HCT116 (cell line): Measurements from ENCODE around the gene CTNND2. TPM values are rescaled to one million over a fixed set of nuclear protein-coding genes. Genes with fewer than 3 reads are reported as not detected.

Experiments used
- ATAC-seq: fragments of 200-7000 bp; cut with Tn5 transposase; 2 replicates; pipeline ENCODE4 v1.9.1; 2020; ENCODE audit warnings: mild to moderate bottlenecking, moderate library complexity
- BruUV-seq: library from RNA; stranded (reverse); fragments of 400-500 nt; replicated peaks from 2 replicates; lab custom pipeline; 2021; lab: Mats Ljungman, UMichigan
- CTCF ChIA-PET: fragments of 300-600 bp; sonication (Branson Sonifier 250); formaldehyde crosslinking; loops from one replicate; lab custom pipeline; 2021; ENCODE audit warnings: antibody characterized with exemption; lab: Charles Lee
- POLR2A ChIA-PET: fragments of 300-600, 350-600 bp; sonication (Branson Sonifier 250); formaldehyde crosslinking; loops from one replicate; lab custom pipeline; 2021; ENCODE audit warnings: antibody characterized with exemption; lab: Charles Lee
- RAD21 ChIA-PET, 2 experiments: fragments of 300-600 bp; sonication (Branson Sonifier 250); formaldehyde crosslinking; loops; one replicate each; lab custom pipeline; 2023; ENCODE audit warnings: low total read pairs in 2 of 2; ENCODE audit not compliant: uncharacterized antibody in 2 of 2, unreplicated experiment in 2 of 2, low non-redundant PET in 1 of 2; lab: Charles Lee
- DNase-seq: peaks from one replicate; pipeline ENCODE4 v3.0.0-alpha.2; 2010; ENCODE audit warnings: low read depth, low spot score
- H2AFZ ChIP-seq: fragments of 200-600 bp; shearing (Covaris generic), sonication (generic); 2 replicates; pipeline ENCODE4 v1.6.1; 2017; ENCODE audit warnings: low read depth, mixed run types, mixed read lengths, antibody characterized with exemption, low read length; ENCODE audit not compliant: poor library complexity, severe bottlenecking
- H3K27ac ChIP-seq: 2 replicates; pipeline ENCODE4 v1.5.1; 2012; ENCODE audit warnings: low read depth, low read length
- H3K27me3 ChIP-seq: fragments of 200-600 bp; sonication (generic); 2 replicates; pipeline ENCODE4 v1.6.1; 2016; ENCODE audit warnings: mixed run types, low read length, mixed read lengths; ENCODE audit not compliant: insufficient read depth
- H3K36me3 ChIP-seq, 2 experiments: fragments of 200-500 bp in 1 of 2; fragments of 200-600 bp in 1 of 2; sonication (Bioruptor generic) in 1 of 2; sonication (generic) in 1 of 2; 2 replicates each; pipeline versions ENCODE4 v1.5.1 to v1.6.1; 2014 to 2016; ENCODE audit warnings: low read length in 2 of 2, inconsistent platforms in 1 of 2, mixed read lengths in 1 of 2, mixed run types in 1 of 2; ENCODE audit not compliant: insufficient read depth in 2 of 2, control insufficient read depth in 1 of 2
- H3K4me1 ChIP-seq, 2 experiments: fragments of 200-600 bp in 1 of 2; sonication (generic) in 1 of 2; 2 replicates each; pipeline versions ENCODE4 v1.5.1 to v1.6.1; 2012 to 2017; ENCODE audit warnings: low read length in 2 of 2, inconsistent platforms in 1 of 2, mild to moderate bottlenecking in 1 of 2, mixed read lengths in 1 of 2, mixed run types in 1 of 2, moderate library complexity in 1 of 2; ENCODE audit not compliant: insufficient read depth in 2 of 2, control insufficient read depth in 1 of 2
- H3K4me2 ChIP-seq: fragments of 200-600 bp; sonication (generic); 2 replicates; pipeline ENCODE4 v1.6.1; 2017; ENCODE audit warnings: mixed run types, low read length, mixed read lengths
- H3K4me3 ChIP-seq, 2 experiments: fragments of 200-600 bp in 1 of 2; sonication (generic) in 1 of 2; replicated peaks in 1 of 2; 2 replicates each; pipeline ENCODE4 v1.5.1; 2011 to 2016; ENCODE audit warnings: low read length in 2 of 2, control low read depth in 1 of 2, low read depth in 1 of 2, mild to moderate bottlenecking in 1 of 2, mixed read lengths in 1 of 2, mixed run types in 1 of 2
- H3K79me2 ChIP-seq: fragments of 200-600 bp; sonication (generic); 2 replicates; pipeline ENCODE4 v1.6.1; 2017; ENCODE audit warnings: mild to moderate bottlenecking, mixed run types, low read length, moderate library complexity, mixed read lengths; ENCODE audit not compliant: insufficient read depth
- H3K9ac ChIP-seq: fragments of 200-600 bp; sonication (generic); 2 replicates; pipeline ENCODE4 v1.6.1; 2016; ENCODE audit warnings: low read length, mixed read lengths
- H3K9me2 ChIP-seq: fragments of 200-600 bp; sonication (generic), shearing (Covaris generic); 2 replicates; pipeline ENCODE4 v1.6.1; 2017; ENCODE audit warnings: mixed run types, mild to moderate bottlenecking, moderate library complexity; ENCODE audit not compliant: insufficient read depth
- H3K9me3 ChIP-seq, 2 experiments: fragments of 200-500 bp in 1 of 2; fragments of 200-600 bp in 1 of 2; sonication (Bioruptor generic) in 1 of 2; sonication (generic) in 1 of 2; 2 replicates each; pipeline ENCODE4 v1.6.1; 2014 to 2017; ENCODE audit warnings: low read length in 2 of 2, mixed read lengths in 2 of 2, inconsistent platforms in 1 of 2, low read depth in 1 of 2, mild to moderate bottlenecking in 1 of 2, mixed run types in 1 of 2, moderate library complexity in 1 of 2; ENCODE audit not compliant: control insufficient read depth in 1 of 2, insufficient read depth in 1 of 2
- H4K20me1 ChIP-seq: fragments of 200-600 bp; sonication (generic), shearing (Covaris generic); 2 replicates; pipeline ENCODE4 v1.6.1; 2017; ENCODE audit warnings: mixed run types, mild to moderate bottlenecking, moderate library complexity; ENCODE audit not compliant: insufficient read depth
- EGR1 ChIP-seq: IDR thresholded peaks from 2 replicates; pipeline ENCODE4 v1.6.1; 2012; ENCODE audit warnings: low read depth
- ELF1 ChIP-seq: IDR thresholded peaks from 2 replicates; pipeline ENCODE4 v1.6.1; 2012; ENCODE audit warnings: low read depth, borderline replicate concordance
- POLR2A ChIP-seq: IDR thresholded peaks from 2 replicates; pipeline ENCODE4 v1.7.0; 2011; ENCODE audit warnings: borderline replicate concordance; ENCODE audit not compliant: insufficient read depth, insufficient read length; ENCODE audit errors: extremely low read depth
- SIN3A ChIP-seq: IDR thresholded peaks from 2 replicates; pipeline ENCODE4 v1.6.1; 2012; ENCODE audit warnings: low read depth
- TCF7L2 ChIP-seq: IDR thresholded peaks from 2 replicates; pipeline ENCODE4 v1.7.0; 2011; ENCODE audit warnings: borderline replicate concordance, inconsistent platforms; ENCODE audit not compliant: insufficient read depth, insufficient read length; ENCODE audit errors: extremely low read depth
- ZNF274 ChIP-seq: fragments of 200-500 bp; sonication (Bioruptor generic); IDR thresholded peaks from 2 replicates; pipeline ENCODE4 v1.6.1; 2014; ENCODE audit warnings: mild to moderate bottlenecking, low read depth, low read length, inconsistent platforms
- intact Hi-C: fragments of 100-400 bp; cut with micrococcal nuclease; formaldehyde crosslinking; loops from 2 replicates; pipeline ENCODE4 v1.10.0; 2022
- total RNA-seq: library from RNA; stranded (reverse); gene quantifications from one replicate; pipeline ENCODE4 v1.2.1, GENCODE V29; 2021; ENCODE audit not compliant: unreplicated experiment
- TF ChIP-seq, protein P1 (sequence below): IDR thresholded peaks from 2 replicates; pipeline ENCODE4 v1.6.1; 2011; ENCODE audit warnings: mild to moderate bottlenecking, low read length, moderate library complexity; ENCODE audit not compliant: insufficient replicate concordance; ENCODE audit errors: extremely low read depth
- TF ChIP-seq, protein P2 (sequence below), 3 experiments: fragments of 200-600 bp in 1 of 3; sonication (generic) in 1 of 3; IDR thresholded peaks in 2 of 3; conservative IDR thresholded peaks in 1 of 3; 2 replicates each; pipeline ENCODE4 v1.5.1; 2012 to 2017; ENCODE audit warnings: low read depth in 2 of 3, low read length in 2 of 3, antibody characterized with exemption in 1 of 3, borderline replicate concordance in 1 of 3, control low read depth in 1 of 3, mild to moderate bottlenecking in 1 of 3, mixed read lengths in 1 of 3, mixed run types in 1 of 3, moderate library complexity in 1 of 3; ENCODE audit not compliant: insufficient read depth in 1 of 3
- TF ChIP-seq, protein P3 (sequence below): IDR thresholded peaks from 2 replicates; pipeline ENCODE4 v1.6.1; 2012

CTNND2 gene
- total RNA-seq, 1 experiment from 2014 or later = not detected

DNA sequence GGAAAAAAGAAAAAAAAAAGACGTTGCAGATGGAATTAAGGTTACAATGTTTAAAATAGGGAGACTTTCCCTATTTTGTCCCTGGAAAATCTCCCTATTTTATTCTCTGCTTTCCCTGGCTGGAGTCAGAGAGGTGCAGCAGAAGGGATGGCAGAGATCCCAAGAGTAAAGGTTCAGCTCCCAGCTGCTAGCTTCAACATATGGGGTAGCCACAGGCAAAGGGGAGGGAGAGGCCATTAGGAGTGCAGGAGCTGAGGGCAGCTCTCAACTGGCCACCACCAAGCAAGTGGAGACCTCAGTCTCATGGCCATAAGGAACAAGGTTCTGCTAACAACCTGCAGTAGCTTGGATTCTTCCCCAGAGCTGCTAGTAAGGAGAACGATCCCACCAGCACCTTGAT lies 776.2 kb downstream of the CTNND2 start:
- ChIA-PET RAD21 (no interaction called here), CTCF (no interaction called here), POLR2A (no interaction called here)
- TF ChIP-seq POLR2A (no peak), TCF7L2 (no peak), ZNF274 (no peak), ELF1 (no peak), EGR1 (no peak), SIN3A (no peak)
- TF ChIP-seq, protein P1, sequence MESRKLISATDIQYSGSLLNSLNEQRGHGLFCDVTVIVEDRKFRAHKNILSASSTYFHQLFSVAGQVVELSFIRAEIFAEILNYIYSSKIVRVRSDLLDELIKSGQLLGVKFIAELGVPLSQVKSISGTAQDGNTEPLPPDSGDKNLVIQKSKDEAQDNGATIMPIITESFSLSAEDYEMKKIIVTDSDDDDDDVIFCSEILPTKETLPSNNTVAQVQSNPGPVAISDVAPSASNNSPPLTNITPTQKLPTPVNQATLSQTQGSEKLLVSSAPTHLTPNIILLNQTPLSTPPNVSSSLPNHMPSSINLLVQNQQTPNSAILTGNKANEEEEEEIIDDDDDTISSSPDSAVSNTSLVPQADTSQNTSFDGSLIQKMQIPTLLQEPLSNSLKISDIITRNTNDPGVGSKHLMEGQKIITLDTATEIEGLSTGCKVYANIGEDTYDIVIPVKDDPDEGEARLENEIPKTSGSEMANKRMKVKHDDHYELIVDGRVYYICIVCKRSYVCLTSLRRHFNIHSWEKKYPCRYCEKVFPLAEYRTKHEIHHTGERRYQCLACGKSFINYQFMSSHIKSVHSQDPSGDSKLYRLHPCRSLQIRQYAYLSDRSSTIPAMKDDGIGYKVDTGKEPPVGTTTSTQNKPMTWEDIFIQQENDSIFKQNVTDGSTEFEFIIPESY = no peak
- TF ChIP-seq, protein P2, sequence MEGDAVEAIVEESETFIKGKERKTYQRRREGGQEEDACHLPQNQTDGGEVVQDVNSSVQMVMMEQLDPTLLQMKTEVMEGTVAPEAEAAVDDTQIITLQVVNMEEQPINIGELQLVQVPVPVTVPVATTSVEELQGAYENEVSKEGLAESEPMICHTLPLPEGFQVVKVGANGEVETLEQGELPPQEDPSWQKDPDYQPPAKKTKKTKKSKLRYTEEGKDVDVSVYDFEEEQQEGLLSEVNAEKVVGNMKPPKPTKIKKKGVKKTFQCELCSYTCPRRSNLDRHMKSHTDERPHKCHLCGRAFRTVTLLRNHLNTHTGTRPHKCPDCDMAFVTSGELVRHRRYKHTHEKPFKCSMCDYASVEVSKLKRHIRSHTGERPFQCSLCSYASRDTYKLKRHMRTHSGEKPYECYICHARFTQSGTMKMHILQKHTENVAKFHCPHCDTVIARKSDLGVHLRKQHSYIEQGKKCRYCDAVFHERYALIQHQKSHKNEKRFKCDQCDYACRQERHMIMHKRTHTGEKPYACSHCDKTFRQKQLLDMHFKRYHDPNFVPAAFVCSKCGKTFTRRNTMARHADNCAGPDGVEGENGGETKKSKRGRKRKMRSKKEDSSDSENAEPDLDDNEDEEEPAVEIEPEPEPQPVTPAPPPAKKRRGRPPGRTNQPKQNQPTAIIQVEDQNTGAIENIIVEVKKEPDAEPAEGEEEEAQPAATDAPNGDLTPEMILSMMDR (IDR thresholded peaks at IDR 0.05 in 2 of 3, conservative IDR thresholded peaks at IDR 0.05 in 1 of 3; ENCODE audit: borderline replicate concordance in 1 of 3, insufficient read depth in 1 of 3, low read depth in 2 of 3, low read length in 2 of 3) = no peak
- TF ChIP-seq, protein P3, sequence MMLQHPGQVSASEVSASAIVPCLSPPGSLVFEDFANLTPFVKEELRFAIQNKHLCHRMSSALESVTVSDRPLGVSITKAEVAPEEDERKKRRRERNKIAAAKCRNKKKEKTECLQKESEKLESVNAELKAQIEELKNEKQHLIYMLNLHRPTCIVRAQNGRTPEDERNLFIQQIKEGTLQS = no peak
- Histone ChIP-seq H2AFZ (no peak overlapping the region), H3K79me2 (no peaks in the 10 kb centered on the region), H4K20me1 (no peaks in the 10 kb centered on the region), H3K27me3 (peaks cover 14% of the 10 kb centered on the region), H3K9ac (no peak overlapping the region), H3K4me3 (no peak overlapping the region), H3K9me2 (no peaks in the 10 kb centered on the region), H3K27ac (no peak overlapping the region), H3K9me3 (no peaks in the 10 kb centered on the region), H3K36me3 (no peaks in the 10 kb centered on the region), H3K4me1 (no peaks in the 10 kb centered on the region), H3K4me2 (no peak overlapping the region)
- no TSS peak for BruUV-seq
- DNase-seq (no peak), ATAC-seq (no peak)
- intact Hi-C loops = no loop called here
